Activated CD4-positive, alpha-beta T cell treated with anti-CD3 and anti-CD28 coated beads for 24 hours (primary cell): Measurements from ENCODE around the gene BPGM.

Experiments
- DNase-seq, 2 donors: peaks; one replicate each; pipeline ENCODE4 v3.0.0-alpha.2; 2020; ENCODE audit warnings: low read depth in 2 of 2

BPGM gene

DNA sequence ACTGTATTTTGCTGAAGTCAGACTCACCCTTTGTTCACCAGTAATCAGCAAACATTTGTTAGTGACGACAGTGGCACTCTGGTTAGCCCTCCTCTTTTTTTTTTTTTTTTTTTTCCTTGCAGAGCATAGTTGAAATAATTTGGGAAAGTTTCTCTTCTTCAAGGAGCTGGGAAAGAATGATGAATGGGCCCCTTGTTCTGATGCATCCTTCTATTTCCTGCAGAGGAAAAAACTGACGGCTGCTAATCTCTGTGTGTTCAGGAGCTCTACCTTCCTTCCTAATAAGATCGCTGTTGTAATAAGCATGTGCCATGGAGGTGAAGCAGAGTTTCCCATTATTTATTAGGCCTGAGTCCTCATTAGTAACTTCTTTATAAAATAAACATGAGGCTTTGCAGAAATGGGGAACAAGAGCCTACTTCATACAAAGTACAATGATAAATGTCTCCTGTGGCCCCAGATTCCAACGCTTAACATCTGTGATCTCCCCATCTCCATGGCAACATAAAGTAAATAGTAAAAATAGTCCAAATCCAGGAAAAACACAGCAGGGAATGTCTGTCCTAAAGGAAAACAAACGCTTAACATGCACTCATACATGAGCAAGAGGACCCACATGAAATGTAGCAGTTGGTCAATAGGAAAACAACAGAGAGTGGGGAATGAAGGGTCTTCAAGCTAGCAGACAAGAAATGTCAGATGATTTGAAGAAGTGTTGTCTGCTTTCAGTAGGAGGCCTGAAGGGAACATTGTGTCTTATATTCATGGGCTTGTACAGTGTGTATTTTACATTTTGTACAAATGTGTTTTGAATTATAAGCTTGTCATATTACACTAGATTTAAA lies 73.7 kb downstream of the BPGM start:
- no peak for DNase-seq

DNA sequence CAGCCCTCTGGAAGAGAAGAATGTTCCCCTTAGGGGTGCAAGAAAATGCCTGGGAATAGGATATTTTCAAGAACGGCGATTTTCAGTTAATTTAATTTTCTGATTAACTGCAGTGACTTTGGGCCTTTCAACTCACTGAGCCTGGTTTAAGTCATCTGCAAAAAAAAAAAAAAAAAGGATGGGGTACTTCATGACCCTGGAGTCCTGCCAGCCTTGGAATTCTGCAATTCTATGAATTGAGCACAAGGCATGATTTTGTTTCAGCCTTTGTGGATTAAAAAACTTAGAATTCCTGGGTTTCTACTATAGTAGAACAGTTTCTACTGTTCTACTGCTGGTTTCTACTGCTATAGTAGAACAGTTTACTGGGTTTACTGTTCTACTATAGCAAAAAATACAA lies 74.5 kb downstream of the BPGM start:
- no peak for DNase-seq

DNA sequence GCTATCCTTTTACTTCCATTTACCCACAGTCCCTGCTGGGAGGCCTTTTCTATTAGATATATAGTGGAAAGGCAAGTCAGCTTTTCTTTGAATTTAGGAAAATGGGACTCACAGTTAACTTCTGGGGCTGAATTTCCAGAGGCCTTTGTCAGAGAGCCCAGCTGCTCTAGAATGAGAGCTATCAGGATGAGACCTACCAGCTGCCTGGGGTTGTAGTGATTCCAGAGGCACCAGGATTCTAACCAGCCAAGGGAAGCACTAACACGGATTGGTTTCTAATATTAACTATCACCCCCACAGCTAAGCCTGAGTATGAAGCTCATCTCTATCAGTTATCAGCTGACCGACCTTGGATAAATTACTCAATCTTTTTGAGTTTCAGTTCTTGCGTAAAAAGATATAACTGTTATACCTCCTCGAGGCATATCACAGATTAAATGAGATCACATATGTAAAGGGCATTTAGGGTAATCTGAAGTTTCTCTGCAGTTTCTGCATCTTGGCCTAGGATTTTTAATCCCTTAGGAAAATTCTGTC lies 76.2 kb downstream of the BPGM start:
- no peak for DNase-seq

DNA sequence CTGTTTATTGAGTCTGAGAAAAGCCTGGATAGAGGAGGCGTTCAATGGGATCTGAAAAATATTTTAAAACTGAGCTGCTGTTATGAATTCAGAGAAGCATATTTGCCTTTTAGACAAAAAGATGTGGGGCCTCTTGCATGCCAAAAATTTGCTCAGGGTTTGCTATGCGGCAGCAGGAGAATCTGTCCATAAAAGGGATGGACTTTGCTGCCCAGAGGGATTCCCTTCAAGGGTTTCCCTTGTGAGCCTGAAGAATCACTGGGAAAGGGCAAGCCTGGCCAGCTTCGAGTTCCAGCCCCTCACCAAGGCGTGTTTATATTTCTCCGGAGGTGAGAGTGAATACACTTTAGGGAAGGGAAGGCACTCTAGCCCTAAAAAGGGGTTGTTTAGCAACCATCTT lies 77.2 kb downstream of the BPGM start:
- no peak for DNase-seq

DNA sequence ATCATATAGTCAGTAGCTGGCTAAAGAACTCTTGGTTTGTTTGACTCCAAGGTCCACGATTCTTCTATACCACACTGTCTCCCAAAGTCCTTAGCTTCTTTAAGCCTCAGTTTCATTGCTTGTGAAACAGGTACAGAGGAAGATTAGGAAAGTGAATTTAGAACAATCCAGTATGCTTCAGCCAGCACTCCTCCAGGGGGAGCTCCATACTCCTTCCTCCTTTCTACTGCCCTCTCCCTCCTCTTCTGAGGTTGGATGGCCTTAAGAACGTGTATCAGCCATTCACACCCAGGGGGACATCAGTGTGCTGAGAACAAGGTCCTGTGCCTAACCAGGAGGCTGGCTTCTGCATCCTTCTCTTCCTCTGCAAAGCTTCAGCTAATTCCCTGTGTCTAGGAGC lies 78.0 kb downstream of the BPGM start:
- no peak for DNase-seq

DNA sequence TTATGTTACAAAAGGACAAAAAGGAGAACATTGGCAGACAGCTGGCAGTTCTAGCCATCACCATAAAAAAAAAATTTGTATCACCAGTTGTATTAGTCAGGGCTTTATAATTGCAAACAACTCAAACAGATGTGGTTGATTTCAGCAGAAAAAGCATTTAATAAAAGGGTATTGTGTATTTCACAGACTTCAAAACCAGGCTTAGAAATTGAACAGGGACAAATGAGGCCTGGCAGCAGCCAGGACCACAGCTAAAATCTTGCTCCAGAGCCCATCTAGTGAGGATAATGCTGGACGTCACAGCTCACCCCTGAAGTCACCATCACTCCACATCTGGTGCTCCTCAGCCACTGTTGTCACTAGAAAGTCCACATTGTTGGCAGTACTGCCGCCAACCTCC lies 79.9 kb downstream of the BPGM start:
- no peak for DNase-seq

DNA sequence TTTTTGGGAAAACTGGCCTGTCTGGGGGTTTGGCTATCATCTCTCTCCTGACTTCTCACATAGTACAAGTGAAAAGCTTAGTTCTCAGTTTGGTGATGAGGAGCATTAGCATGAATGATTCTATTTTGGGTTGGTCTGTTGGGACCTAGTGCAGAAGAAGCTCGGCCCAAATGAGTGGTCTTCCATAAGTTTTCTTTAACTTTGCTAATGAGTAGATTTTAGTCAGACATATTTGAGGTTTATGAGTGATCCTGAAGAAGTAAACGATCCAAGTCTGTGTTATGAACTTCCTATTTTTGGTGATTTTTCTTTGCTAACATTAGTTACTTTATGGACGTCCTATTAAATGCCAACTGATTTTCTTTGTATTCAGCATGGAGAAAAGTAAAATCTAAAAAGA lies 81.1 kb downstream of the BPGM start:
- no peak for DNase-seq
